PC-9 (cell line): ENCODE data around the gene SNX8.

Experiments
- CTCF ChIP-seq: fragments of 200-600 bp; sonication (generic); conservative IDR thresholded peaks from 2 replicates; pipeline ENCODE4 v1.6.1; 2017; ENCODE audit warnings: mixed run types, antibody characterized with exemption, mild to moderate bottlenecking, moderate library complexity
- EZH2 ChIP-seq: fragments of 200-600 bp; sonication (generic); IDR thresholded peaks from 2 replicates; pipeline ENCODE4 v1.8.0; 2017; ENCODE audit warnings: antibody characterized with exemption, low read depth

- TF ChIP-seq CTCF (no peak), EZH2 (no peak)
Observed at GRCh38 chr7:2350861-2351260, 36.6 kb upstream of the SNX8 start.
